Measurements from ENCODE around the gene STXBP6.
"Not testable (repeated sequence)": the region's sequence is repeated elsewhere in the genome, so short reads cannot be mapped to it uniquely, and the experiment has no call there.

Gene STXBP6

GRCh38 chr14:24984846-24985589 is 64.9 kb downstream of the STXBP6 start:
- no peak for DNase-seq (ENCODE audit: low read depth)

GRCh38 chr14:24982472-24983155 is 67.3 kb downstream of the STXBP6 start:
- no peak for DNase-seq (ENCODE audit: low read depth)

- DNase-seq (ENCODE audit: low read depth), result no peak
These were observed 70.2 kb downstream of the STXBP6 start for GRCh38 chr14:24979725-24980239.

- DNase-seq (ENCODE audit: low read depth), result no peak
These were observed 70.9 kb downstream of the STXBP6 start for GRCh38 chr14:24978862-24979724.

GRCh38 chr14:24976602-24977001 is 73.3 kb downstream of the STXBP6 start:
- DNase-seq (ENCODE audit: low read depth), result no peak

GRCh38 chr14:24975393-24975792 is 74.6 kb downstream of the STXBP6 start:
- no peak for DNase-seq (ENCODE audit: low read depth)

GRCh38 chr14:24974591-24975374 is 75.2 kb downstream of the STXBP6 start:
- DNase-seq (ENCODE audit: low read depth), result no peak

GRCh38 chr14:24972844-24973243 is 77.1 kb downstream of the STXBP6 start:
- no peak for DNase-seq (ENCODE audit: low read depth)

GRCh38 chr14:24971255-24971654 is 78.7 kb downstream of the STXBP6 start:
- DNase-seq (ENCODE audit: low read depth), result no peak

- DNase-seq (ENCODE audit: low read depth), result no peak
These were observed 83.4 kb downstream of the STXBP6 start for GRCh38 chr14:24966579-24966964.

GRCh38 chr14:24965934-24966578 is 83.9 kb downstream of the STXBP6 start:
- DNase-seq (ENCODE audit: low read depth), result no peak

- DNase-seq (ENCODE audit: low read depth), result no peak
These were observed 84.4 kb downstream of the STXBP6 start for GRCh38 chr14:24965578-24965933.

- no peak for DNase-seq (ENCODE audit: low read depth)
These were observed 85.4 kb downstream of the STXBP6 start for GRCh38 chr14:24964591-24964990.

- DNase-seq (ENCODE audit: low read depth), result no peak
These were observed 85.9 kb downstream of the STXBP6 start for GRCh38 chr14:24964048-24964447.

GRCh38 chr14:24962118-24962517 is 87.8 kb downstream of the STXBP6 start:
- not testable (repeated sequence) for DNase-seq (ENCODE audit: low read depth)

GRCh38 chr14:24960816-24961215 is 89.1 kb downstream of the STXBP6 start:
- DNase-seq (ENCODE audit: low read depth), result no peak

- no peak for DNase-seq (ENCODE audit: low read depth)
These were observed 90.1 kb downstream of the STXBP6 start for GRCh38 chr14:24959791-24960331.

GRCh38 chr14:24958271-24958670 is 91.7 kb downstream of the STXBP6 start:
- DNase-seq (ENCODE audit: low read depth), result no peak

GRCh38 chr14:24957814-24958213 is 92.1 kb downstream of the STXBP6 start:
- no peak for DNase-seq (ENCODE audit: low read depth)

- no peak for DNase-seq (ENCODE audit: low read depth)
These were observed 93.8 kb downstream of the STXBP6 start for GRCh38 chr14:24956104-24956503.

- DNase-seq (ENCODE audit: low read depth), result no peak
These were observed 95.3 kb downstream of the STXBP6 start for GRCh38 chr14:24954700-24955037.

Data from activated T-cell treated with anti-CD3 and anti-CD28 coated beads for 1 hour (primary cell).